Trophoblast cell (in vitro differentiated cells and primary cell): Measurements from ENCODE around the gene EPN2.

Experiments
- DNase-seq, 2 donors: peaks; one replicate each; pipeline ENCODE4 v3.0.0-alpha.2; 2016
- H2AFZ ChIP-seq: 2 replicates; pipeline ENCODE4 v1.6.1; 2013; ENCODE audit warnings: low read length, moderate library complexity, mild to moderate bottlenecking; ENCODE audit not compliant: insufficient read depth, poor library complexity
- H2AK5ac ChIP-seq: 2 replicates; pipeline ENCODE4 v1.6.1; 2013; ENCODE audit warnings: mild to moderate bottlenecking, low read length
- H2BK120ac ChIP-seq: 2 replicates; pipeline ENCODE4 v1.6.1; 2013; ENCODE audit warnings: low read length, mild to moderate bottlenecking, moderate library complexity; ENCODE audit not compliant: insufficient read depth, poor library complexity
- H2BK12ac ChIP-seq: 2 replicates; pipeline ENCODE4 v1.6.1; 2013; ENCODE audit warnings: mild to moderate bottlenecking, low read length, moderate library complexity
- H2BK5ac ChIP-seq: 2 replicates; pipeline ENCODE4 v1.6.1; 2013; ENCODE audit warnings: low read length, low read depth, moderate library complexity, mild to moderate bottlenecking; ENCODE audit not compliant: poor library complexity
- H3K14ac ChIP-seq: 2 replicates; pipeline ENCODE4 v1.6.1; 2013; ENCODE audit warnings: mild to moderate bottlenecking, low read length
- H3K18ac ChIP-seq: 2 replicates; pipeline ENCODE4 v1.6.1; 2013; ENCODE audit warnings: mild to moderate bottlenecking, low read length
- H3K23ac ChIP-seq: 2 replicates; pipeline ENCODE4 v1.6.1; 2013; ENCODE audit warnings: low read length
- H3K27ac ChIP-seq: 2 replicates; pipeline ENCODE4 v1.5.1; 2013; ENCODE audit warnings: low read depth, mild to moderate bottlenecking, inconsistent platforms, low read length, moderate library complexity
- H3K27me3 ChIP-seq: 2 replicates; pipeline ENCODE4 v1.6.1; 2013; ENCODE audit warnings: inconsistent platforms, mild to moderate bottlenecking, low read length, moderate library complexity; ENCODE audit not compliant: insufficient read depth
- H3K36me3 ChIP-seq, 2 experiments: 1 replicate in 1 of 2; 2 replicates in 1 of 2; pipeline ENCODE4 v1.6.1; 2013; ENCODE audit warnings: low read length in 2 of 2, mild to moderate bottlenecking in 2 of 2, moderate library complexity in 1 of 2; ENCODE audit not compliant: insufficient read depth in 2 of 2, control insufficient read depth in 1 of 2
- H3K4ac ChIP-seq: 2 replicates; pipeline ENCODE4 v1.6.1; 2013; ENCODE audit warnings: low read depth, mild to moderate bottlenecking, low read length, moderate library complexity
- H3K4me1 ChIP-seq, 2 experiments: 1 replicate in 1 of 2; 2 replicates in 1 of 2; pipeline ENCODE4 v1.6.1; 2013; ENCODE audit warnings: low read length in 2 of 2, mild to moderate bottlenecking in 2 of 2, moderate library complexity in 1 of 2; ENCODE audit not compliant: insufficient read depth in 2 of 2, control insufficient read depth in 1 of 2
- H3K4me2 ChIP-seq: 2 replicates; pipeline ENCODE4 v1.6.1; 2013; ENCODE audit warnings: inconsistent platforms, mild to moderate bottlenecking, low read length, moderate library complexity
- H3K4me3 ChIP-seq: 2 replicates; pipeline ENCODE4 v1.5.1; 2013; ENCODE audit warnings: mild to moderate bottlenecking, low read depth, low read length, inconsistent platforms
- H3K79me1 ChIP-seq: one replicate; pipeline ENCODE4 v1.6.1; 2013; ENCODE audit warnings: low read length
- H3K79me2 ChIP-seq: 2 replicates; pipeline ENCODE4 v1.6.1; 2013; ENCODE audit warnings: low read length, mild to moderate bottlenecking; ENCODE audit not compliant: control insufficient read depth, insufficient read depth, poor library complexity
- H3K9ac ChIP-seq: 2 replicates; pipeline ENCODE4 v1.6.1; 2013; ENCODE audit warnings: mild to moderate bottlenecking, low read length
- H3K9me3 ChIP-seq: 2 replicates; pipeline ENCODE4 v1.6.1; 2013; ENCODE audit warnings: low read depth, mild to moderate bottlenecking, control low read depth, inconsistent platforms, low read length; ENCODE audit not compliant: insufficient read depth
- H4K12ac ChIP-seq: 2 replicates; pipeline ENCODE4 v1.6.1; 2013; ENCODE audit warnings: low read depth, mild to moderate bottlenecking, low read length, moderate library complexity
- H4K8ac ChIP-seq: 2 replicates; pipeline ENCODE4 v1.6.1; 2013; ENCODE audit warnings: low read depth, mild to moderate bottlenecking, low read length, moderate library complexity
- H4K91ac ChIP-seq: one replicate; pipeline ENCODE4 v1.6.1; 2013; ENCODE audit warnings: low read depth, mild to moderate bottlenecking, low read length, moderate library complexity
- WGBS: extraction: QIAGEN DNeasy Blood & Tissue Kit; methylation state at CpG from one replicate; pipeline ENCODE4 v1.1.7; 2013; ENCODE audit warnings: missing lambda C conversion rate; ENCODE audit not compliant: insufficient read length, insufficient coverage; ENCODE audit errors: extremely low coverage; 5-methylcytosine and 5-hydroxymethylcytosine counted together

Gene EPN2

DNA sequence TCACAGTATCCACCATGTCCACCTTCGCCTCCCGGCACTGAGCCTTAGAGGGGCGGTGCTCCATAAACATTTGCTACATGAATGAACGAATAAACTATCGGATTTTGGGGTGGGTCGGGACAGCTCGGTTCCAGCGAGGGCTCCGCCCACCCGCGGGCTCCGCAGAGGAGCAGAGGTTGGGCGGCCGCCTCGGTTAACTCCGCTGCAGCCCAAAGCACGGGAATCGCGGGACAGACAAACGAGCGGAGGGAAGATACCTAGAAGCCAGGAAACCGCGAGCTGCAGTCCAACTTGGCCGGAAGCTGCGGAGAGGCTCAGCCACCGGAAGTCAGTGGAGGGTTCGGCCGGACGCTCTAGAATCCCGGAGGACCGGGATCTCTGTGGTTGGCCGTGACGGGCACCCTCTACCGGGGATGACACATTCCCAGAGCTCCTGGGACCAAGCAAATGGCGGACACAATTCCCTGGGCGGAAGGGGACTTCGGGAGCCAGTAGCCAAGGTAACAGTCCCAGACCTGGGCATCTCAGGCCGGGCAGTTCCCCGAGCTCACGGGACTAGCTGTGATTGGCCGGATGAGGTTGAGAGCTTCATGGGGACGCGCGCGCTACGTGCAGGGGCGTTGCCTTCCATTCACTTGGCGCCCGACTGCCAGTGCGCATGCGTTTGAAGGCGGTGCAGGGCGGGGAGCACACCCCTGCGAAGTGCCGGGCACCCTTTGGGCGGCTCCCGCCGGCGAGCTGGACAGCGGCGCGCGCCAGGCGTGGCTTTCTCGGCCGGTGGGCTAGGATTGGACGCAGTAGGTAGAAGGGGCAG, 140.6 kb downstream of the EPN2 start:
- H3K23ac ChIP-seq = no peak overlapping the region
- H2BK12ac ChIP-seq = no peak overlapping the region
- H3K14ac ChIP-seq = peak overlapping the region; percentile 79
- H4K8ac ChIP-seq = peak overlapping the region; percentile 75
- peak overlapping the region; percentile 97 for H3K27ac ChIP-seq
- H3K4me1 ChIP-seq = peaks cover 6 to 7% of the 10 kb centered on the region in 2 experiments
- H3K4me2 ChIP-seq = peak overlapping the region; percentile 73
- peak overlapping the region; percentile 18 for H3K9ac ChIP-seq
- peaks cover 6% of the 10 kb centered on the region for H3K79me1 ChIP-seq
- WGBS = no CpG with 5 or more reads among the region's 67 CpGs
- H3K36me3 ChIP-seq = peaks cover 30 to 36% of the 10 kb centered on the region in 2 experiments
- peak overlapping the region; percentile 33 for H4K91ac ChIP-seq
- H2BK5ac ChIP-seq = peak overlapping the region; percentile 82
- no peak overlapping the region for H2AK5ac ChIP-seq
- peak overlapping the region; percentile 77 for H3K4me3 ChIP-seq
- H3K27me3 ChIP-seq = no peaks in the 10 kb centered on the region
- H3K18ac ChIP-seq = peak overlapping the region; percentile 51
- H3K9me3 ChIP-seq = no peaks in the 10 kb centered on the region
- H3K4ac ChIP-seq = peak overlapping the region; percentile 36
- H4K12ac ChIP-seq = peak overlapping the region; percentile 5
- H2BK120ac ChIP-seq = peak overlapping the region; percentile 81
- DNase-seq = peak; percentile 99
- peak overlapping the region; percentile 9 for H2AFZ ChIP-seq
- H3K79me2 ChIP-seq = peaks cover 9% of the 10 kb centered on the region

DNA sequence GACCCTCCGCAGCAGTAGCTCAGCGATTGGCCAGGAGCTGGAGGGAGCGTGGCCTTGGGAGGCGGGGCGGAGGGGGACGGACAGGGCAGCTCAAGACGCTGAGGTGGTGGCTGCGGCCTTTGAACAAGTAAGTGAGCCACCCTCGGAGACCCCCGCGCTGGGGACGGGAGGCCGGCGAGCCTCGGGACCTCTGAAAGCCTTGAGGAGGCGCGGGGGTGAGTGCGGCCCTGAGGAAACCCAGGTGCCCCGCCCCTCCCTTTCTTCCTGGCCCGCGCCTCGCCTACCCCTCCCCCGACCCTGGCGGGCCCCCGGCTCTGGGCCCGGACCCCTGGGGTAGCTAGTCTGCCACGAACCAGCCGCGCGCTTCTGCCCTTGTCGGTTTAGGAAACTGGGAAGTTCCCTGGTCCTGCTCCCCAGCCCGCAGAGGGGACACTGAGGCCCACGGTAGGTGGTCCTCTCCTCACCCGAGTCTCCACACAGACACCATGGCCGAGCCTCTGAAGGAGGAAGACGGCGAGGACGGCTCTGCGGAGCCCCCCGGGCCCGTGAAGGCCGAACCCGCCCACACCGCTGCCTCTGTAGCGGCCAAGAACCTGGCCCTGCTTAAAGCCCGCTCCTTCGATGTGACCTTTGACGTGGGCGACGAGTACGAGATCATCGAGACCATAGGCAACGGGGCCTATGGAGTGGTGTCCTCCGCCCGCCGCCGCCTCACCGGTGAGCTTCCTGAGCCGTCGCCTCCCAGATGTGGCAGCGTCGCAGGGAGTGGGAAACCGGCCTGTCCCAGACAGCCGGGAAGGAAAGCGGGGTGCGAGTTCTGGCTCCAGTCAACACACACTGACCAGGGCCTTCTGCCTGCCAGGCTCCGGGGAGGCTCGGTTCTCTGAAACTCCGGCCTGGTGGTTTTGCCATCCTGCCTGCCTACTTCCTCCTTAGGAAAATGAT, 141.5 kb downstream of the EPN2 start, which contains the start of gene MAPK7:
Gene MAPK7, plus strand, starts transcription at position 83 of the 945 bp plus-strand sequence. Its CDS starts 403 bp downstream, at position 486.
- WGBS = no CpG with 5 or more reads among the region's 69 CpGs
- peak within 1 kb of the TSS; percentile 79 for H3K14ac ChIP-seq
- H3K27me3 ChIP-seq = no peaks in the 10 kb centered on the region
- peak within 1 kb of the TSS; percentile 97 for H3K27ac ChIP-seq
- peak within 1 kb of the TSS; percentile 9 for H2AK5ac ChIP-seq
- peak within 1 kb of the TSS; percentile 30 for H4K12ac ChIP-seq
- H4K8ac ChIP-seq = peak within 1 kb of the TSS; percentile 75
- H2BK5ac ChIP-seq = peak within 1 kb of the TSS; percentile 82
- peak within 1 kb of the TSS; percentile 56 for H4K91ac ChIP-seq
- no peak within 1 kb of the TSS for H3K23ac ChIP-seq
- peaks cover 6% of the 10 kb centered on the region for H3K79me1 ChIP-seq
- peak within 1 kb of the TSS; percentile 82 for H3K4me3 ChIP-seq
- H3K36me3 ChIP-seq = peaks cover 37 to 44% of the 10 kb centered on the region in 2 experiments
- H3K9me3 ChIP-seq = no peaks in the 10 kb centered on the region
- peaks cover 6 to 7% of the 10 kb centered on the region in 2 experiments for H3K4me1 ChIP-seq
- H3K4ac ChIP-seq = peak within 1 kb of the TSS; percentile 48
- no peak within 1 kb of the TSS for H2BK12ac ChIP-seq
- H2BK120ac ChIP-seq = peak within 1 kb of the TSS; percentile 81
- DNase-seq = peak in 1 of 2 donors; percentile 14
- H3K4me2 ChIP-seq = peak within 1 kb of the TSS; percentile 73
- H3K18ac ChIP-seq = peak within 1 kb of the TSS; percentile 51
- H2AFZ ChIP-seq = peak within 1 kb of the TSS; percentile 9
- H3K9ac ChIP-seq = peak within 1 kb of the TSS; percentile 50
- peaks cover 9% of the 10 kb centered on the region for H3K79me2 ChIP-seq

DNA sequence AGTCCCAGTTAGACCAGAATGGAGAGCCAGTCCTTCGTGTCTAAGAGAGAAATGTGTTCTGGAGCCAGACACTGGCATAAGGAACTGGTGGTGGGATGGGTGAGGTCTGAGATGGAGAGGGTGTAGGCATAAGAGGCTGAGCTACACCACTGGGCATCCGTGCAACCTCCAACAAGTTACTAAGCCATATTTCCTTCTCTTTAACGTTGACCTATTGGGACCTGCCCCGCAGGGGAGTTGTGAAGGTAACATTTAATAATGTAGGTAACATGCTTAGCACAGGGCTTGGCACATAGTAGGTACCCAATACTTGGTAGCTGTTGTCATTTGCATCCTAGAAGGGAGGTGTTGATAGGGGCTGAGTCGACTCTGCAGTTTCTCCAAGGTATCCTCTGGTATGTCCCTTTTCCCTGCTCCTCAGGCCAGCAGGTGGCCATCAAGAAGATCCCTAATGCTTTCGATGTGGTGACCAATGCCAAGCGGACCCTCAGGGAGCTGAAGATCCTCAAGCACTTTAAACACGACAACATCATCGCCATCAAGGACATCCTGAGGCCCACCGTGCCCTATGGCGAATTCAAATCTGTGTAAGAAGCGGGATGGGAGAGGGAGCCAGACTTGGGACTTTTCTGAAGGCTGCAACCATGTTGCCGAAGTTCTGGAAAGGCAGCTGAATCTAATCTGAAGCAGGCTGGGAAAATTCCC, 142.3 kb downstream of the EPN2 start:
- no peak for DNase-seq
- Histone ChIP-seq H3K14ac (no peak overlapping the region), H2BK120ac (no peak overlapping the region), H3K4me2 (peak overlapping the region; percentile 65), H3K4ac (peak overlapping the region; percentile 48), H3K27me3 (no peaks in the 10 kb centered on the region), H3K27ac (no peak overlapping the region), H3K23ac (no peak overlapping the region), H3K4me1 (peaks cover 6 to 7% of the 10 kb centered on the region in 2 experiments), H4K12ac (no peak overlapping the region), H4K8ac (no peak overlapping the region), H3K36me3 (peaks cover 46 to 52% of the 10 kb centered on the region in 2 experiments), H3K9ac (peak overlapping the region; percentile 33), H4K91ac (no peak overlapping the region), H3K9me3 (no peaks in the 10 kb centered on the region), H3K79me2 (peaks cover 9% of the 10 kb centered on the region), H2AK5ac (no peak overlapping the region), H2BK5ac (no peak overlapping the region), H2BK12ac (no peak overlapping the region), H3K18ac (no peak overlapping the region), H3K4me3 (peak overlapping the region; percentile 82), H3K79me1 (peaks cover 6% of the 10 kb centered on the region), H2AFZ (no peak overlapping the region)
- WGBS = no CpG with 5 or more reads among the region's 13 CpGs
